Fibroblast of pulmonary artery (primary cell): ENCODE measurements around the gene HDDC3.

Experiments
- DNase-seq: peaks from one replicate; pipeline ENCODE4 v3.0.0-alpha.2; 2010; ENCODE audit warnings: low read depth
- H3K4me3 ChIP-seq: replicated peaks from 2 replicates; pipeline ENCODE4 v1.5.1; 2011; ENCODE audit warnings: low read depth, mild to moderate bottlenecking, control low read depth, low read length, moderate library complexity
- CTCF ChIP-seq: IDR thresholded peaks from 2 replicates; pipeline ENCODE4 v1.5.1; 2011; ENCODE audit warnings: mild to moderate bottlenecking, control low read depth, low read length, inconsistent platforms; ENCODE audit errors: missing control alignments

The HDDC3 gene

GRCh38 chr15:90918034-90918788 is 14.1 kb downstream of the HDDC3 start:
- DNase-seq = no peak
- H3K4me3 ChIP-seq = no peak overlapping the region
- no peak for TF ChIP-seq CTCF

DNA sequence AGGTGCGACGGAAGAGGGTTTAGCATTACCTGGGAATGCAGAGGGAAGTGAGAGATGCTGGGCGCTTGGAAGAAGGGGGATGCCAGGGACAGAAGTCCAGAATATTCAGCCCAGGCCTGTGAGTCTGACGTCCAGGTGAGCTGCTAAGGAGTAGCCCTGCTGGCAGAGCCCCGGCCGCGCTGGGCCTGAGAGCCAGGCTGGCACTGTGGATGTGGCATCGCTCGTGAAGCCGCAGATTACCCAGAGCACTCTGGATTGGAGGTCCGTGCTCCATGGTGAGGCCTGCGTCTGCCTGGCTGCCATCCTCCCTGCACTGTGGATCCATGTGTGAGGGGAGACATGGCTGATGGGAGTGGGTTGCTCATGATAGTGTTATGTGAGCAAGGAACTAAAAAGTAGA is 14.8 kb downstream of the HDDC3 start:
- no peak for DNase-seq
- H3K4me3 ChIP-seq = no peak overlapping the region
- no peak for TF ChIP-seq CTCF

- DNase-seq = no peak
- H3K4me3 ChIP-seq = no peak overlapping the region
- no peak for TF ChIP-seq CTCF
Measured at GRCh38 chr15:90916461-90916860, 15.9 kb downstream of the HDDC3 start.

GRCh38 chr15:90915808-90916440 is 16.4 kb downstream of the HDDC3 start:
- no peak for DNase-seq
- TF ChIP-seq CTCF = no peak
- H3K4me3 ChIP-seq = no peak overlapping the region

GRCh38 chr15:90915216-90915807 is 17.0 kb downstream of the HDDC3 start:
- no peak overlapping the region for H3K4me3 ChIP-seq
- DNase-seq = no peak
- no peak for TF ChIP-seq CTCF

DNA sequence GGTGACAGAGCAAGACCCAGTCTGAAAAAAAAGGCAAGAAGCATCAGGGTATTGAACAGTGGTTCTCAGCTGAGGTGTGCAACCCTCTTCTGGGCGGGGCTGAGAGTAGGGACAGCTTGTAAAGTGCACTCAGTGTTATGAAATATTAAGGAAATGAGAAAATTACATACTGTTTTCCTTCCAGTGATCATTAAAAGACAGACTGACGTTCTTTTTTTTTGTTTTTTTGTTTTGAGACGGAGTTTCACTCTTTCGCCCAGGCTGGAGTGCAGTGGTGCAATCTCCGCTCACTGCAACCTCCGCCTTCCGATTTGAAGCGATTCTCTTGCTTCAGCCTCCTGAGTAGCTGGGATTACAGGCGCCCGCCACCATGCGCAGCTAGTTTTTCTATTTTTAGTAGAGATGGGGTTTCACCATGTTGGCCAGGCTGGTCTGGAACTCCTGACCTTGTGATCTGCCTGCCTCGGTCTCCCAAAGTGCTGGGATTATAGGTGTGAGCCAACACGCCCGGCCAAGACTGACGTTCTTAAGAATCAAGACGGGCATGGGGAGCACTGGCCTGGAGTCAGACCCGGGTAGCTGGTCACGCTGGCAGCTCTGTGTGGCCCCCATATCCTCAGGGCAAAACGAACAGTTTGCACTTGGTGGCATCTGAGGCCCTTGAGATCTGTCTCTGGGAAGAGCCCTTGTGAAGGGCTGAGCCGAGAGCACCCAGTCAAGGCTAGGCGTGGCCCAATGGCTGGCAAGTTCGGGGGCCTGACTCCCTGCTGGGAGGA is 17.9 kb downstream of the HDDC3 start:
- no peak overlapping the region for H3K4me3 ChIP-seq
- TF ChIP-seq CTCF = no peak
- DNase-seq = no peak
